ENCODE measurements around the gene TIPRL.
A peak's percentile ranks its signal among the peaks of the same experiment; 100 is the strongest.

The TIPRL gene

GRCh38 chr1:168223681-168224540, 45.1 kb downstream of the TIPRL start:
- Histone ChIP-seq H3K18ac (ENCODE audit: low read length) (no peak overlapping the region), H3K4ac (ENCODE audit: low read length) (no peak overlapping the region), H3K4me1 (ENCODE audit: control insufficient read depth in 2 of 2, insufficient read depth in 1 of 2, low read depth in 1 of 2, low read length in 2 of 2) (peaks cover 6 to 7% of the 10 kb centered on the region in 2 donors), H3K36me3 (replicated peaks in 1 of 2; ENCODE audit: control insufficient read depth in 2 of 2, insufficient read depth in 2 of 2, low read length in 2 of 2) (peaks cover 0 to under 1% of the 10 kb centered on the region in 2 donors), H3K79me1 (ENCODE audit: low read depth, low read length) (peaks cover 4% of the 10 kb centered on the region), H3K9me3 (replicated peaks in 1 of 2; ENCODE audit: control insufficient read depth in 2 of 2, insufficient read depth in 1 of 2, low read depth in 1 of 2, low read length in 2 of 2) (peaks cover 8 to 10% of the 10 kb centered on the region in 2 donors), H4K8ac (ENCODE audit: low read depth, low read length) (no peak overlapping the region), H3K23ac (ENCODE audit: low read depth, low read length, poor library complexity) (no peak overlapping the region), H4K91ac (ENCODE audit: low read depth, low read length, poor library complexity) (no peak overlapping the region), H2AFZ (ENCODE audit: low read length) (no peak overlapping the region), H2BK15ac (ENCODE audit: low read length) (no peak overlapping the region), H3K27ac (replicated peaks; ENCODE audit: low read length) (no peak overlapping the region), H3K4me3 (ENCODE audit: low read length in 2 of 2) (no peak overlapping the region), H2BK12ac (ENCODE audit: low read length) (no peak overlapping the region), H2BK5ac (ENCODE audit: low read length) (no peak overlapping the region), H3K9ac (ENCODE audit: low read depth, low read length, poor library complexity) (no peak overlapping the region), H2AK5ac (ENCODE audit: low read depth, low read length) (no peak overlapping the region), H2BK120ac (ENCODE audit: low read depth, low read length) (no peak overlapping the region), H3K14ac (ENCODE audit: low read length) (no peak overlapping the region), H3K27me3 (ENCODE audit: control insufficient read depth in 3 of 3, insufficient read depth in 3 of 3, low read depth in 1 of 3, low read length in 3 of 3) (no peaks in the 10 kb centered on the region), H3K4me2 (ENCODE audit: insufficient read depth, low read length, poor library complexity, severe bottlenecking) (no peak overlapping the region)
- no peak for DNase-seq (ENCODE audit: low spot score)

GRCh38 chr1:168224991-168225390, 46.2 kb downstream of the TIPRL start:
- Histone ChIP-seq H3K4me2 (ENCODE audit: insufficient read depth, low read length, poor library complexity, severe bottlenecking) (no peak overlapping the region), H3K27ac (replicated peaks; ENCODE audit: low read length) (no peak overlapping the region), H3K18ac (ENCODE audit: low read length) (no peak overlapping the region), H2BK12ac (ENCODE audit: low read length) (no peak overlapping the region), H2BK15ac (ENCODE audit: low read length) (no peak overlapping the region), H2BK120ac (ENCODE audit: low read depth, low read length) (no peak overlapping the region), H3K14ac (ENCODE audit: low read length) (no peak overlapping the region), H4K91ac (ENCODE audit: low read depth, low read length, poor library complexity) (no peak overlapping the region), H2AFZ (ENCODE audit: low read length) (peak overlapping the region; percentile 98), H3K36me3 (replicated peaks in 1 of 2; ENCODE audit: control insufficient read depth in 2 of 2, insufficient read depth in 2 of 2, low read length in 2 of 2) (peaks cover 0 to 11% of the 10 kb centered on the region in 2 donors), H4K8ac (ENCODE audit: low read depth, low read length) (no peak overlapping the region), H3K4me3 (ENCODE audit: low read length in 2 of 2) (peak overlapping the region in 1 of 2 donors; percentile 95), H3K23ac (ENCODE audit: low read depth, low read length, poor library complexity) (no peak overlapping the region), H2BK5ac (ENCODE audit: low read length) (no peak overlapping the region), H3K9me3 (replicated peaks in 1 of 2; ENCODE audit: control insufficient read depth in 2 of 2, insufficient read depth in 1 of 2, low read depth in 1 of 2, low read length in 2 of 2) (peaks cover 8 to 10% of the 10 kb centered on the region in 2 donors), H3K4me1 (ENCODE audit: control insufficient read depth in 2 of 2, insufficient read depth in 1 of 2, low read depth in 1 of 2, low read length in 2 of 2) (peaks cover 6 to 7% of the 10 kb centered on the region in 2 donors), H2AK5ac (ENCODE audit: low read depth, low read length) (no peak overlapping the region), H3K4ac (ENCODE audit: low read length) (no peak overlapping the region), H3K79me1 (ENCODE audit: low read depth, low read length) (peaks cover 4% of the 10 kb centered on the region), H3K27me3 (ENCODE audit: control insufficient read depth in 3 of 3, insufficient read depth in 3 of 3, low read depth in 1 of 3, low read length in 3 of 3) (no peaks in the 10 kb centered on the region), H3K9ac (ENCODE audit: low read depth, low read length, poor library complexity) (no peak overlapping the region)
- no CpG with 5 or more reads among the region's 3 CpGs for WGBS, 2 donors (ENCODE audit: extremely low coverage in 2 of 2, insufficient read length in 2 of 2, insufficient replicate concordance in 1 of 2)
- no peak for DNase-seq (ENCODE audit: low spot score)

GRCh38 chr1:168225476-168226190, 46.9 kb downstream of the TIPRL start, which contains the start of gene SFT2D2:
SFT2D2 (plus strand) TSS chr1:168226004; CDS start chr1:168226080, 76 bp downstream.
- H2BK5ac ChIP-seq (ENCODE audit: low read length): peak within 1 kb of the TSS; percentile 31
- peak; percentile 59 for DNase-seq (ENCODE audit: low spot score)
- H3K79me1 ChIP-seq (ENCODE audit: low read depth, low read length): peaks cover 4% of the 10 kb centered on the region
- peak within 1 kb of the TSS; percentile 76 for H3K27ac ChIP-seq (replicated peaks; ENCODE audit: low read length)
- peak within 1 kb of the TSS; percentile 98 for H2AFZ ChIP-seq (ENCODE audit: low read length)
- H4K91ac ChIP-seq (ENCODE audit: low read depth, low read length, poor library complexity): no peak within 1 kb of the TSS
- H2BK12ac ChIP-seq (ENCODE audit: low read length): no peak within 1 kb of the TSS
- peak within 1 kb of the TSS; percentile 87 for H3K23ac ChIP-seq (ENCODE audit: low read depth, low read length, poor library complexity)
- peak within 1 kb of the TSS; percentile 33 for H2BK15ac ChIP-seq (ENCODE audit: low read length)
- H3K27me3 ChIP-seq (ENCODE audit: control insufficient read depth in 3 of 3, insufficient read depth in 3 of 3, low read depth in 1 of 3, low read length in 3 of 3): no peaks in the 10 kb centered on the region
- H3K4ac ChIP-seq (ENCODE audit: low read length): no peak within 1 kb of the TSS
- H2BK120ac ChIP-seq (ENCODE audit: low read depth, low read length): no peak within 1 kb of the TSS
- H2AK5ac ChIP-seq (ENCODE audit: low read depth, low read length): no peak within 1 kb of the TSS
- H4K8ac ChIP-seq (ENCODE audit: low read depth, low read length): no peak within 1 kb of the TSS
- WGBS, 2 donors (ENCODE audit: extremely low coverage in 2 of 2, insufficient read length in 2 of 2, insufficient replicate concordance in 1 of 2): no CpG with 5 or more reads among the region's 58 CpGs
- H3K4me1 ChIP-seq (ENCODE audit: control insufficient read depth in 2 of 2, insufficient read depth in 1 of 2, low read depth in 1 of 2, low read length in 2 of 2): peaks cover 6 to 7% of the 10 kb centered on the region in 2 donors
- peak within 1 kb of the TSS; percentile 77 for H3K4me2 ChIP-seq (ENCODE audit: insufficient read depth, low read length, poor library complexity, severe bottlenecking)
- H3K9me3 ChIP-seq (replicated peaks in 1 of 2; ENCODE audit: control insufficient read depth in 2 of 2, insufficient read depth in 1 of 2, low read depth in 1 of 2, low read length in 2 of 2): peaks cover 8 to 10% of the 10 kb centered on the region in 2 donors
- H3K9ac ChIP-seq (ENCODE audit: low read depth, low read length, poor library complexity): peak within 1 kb of the TSS; percentile 91
- peak within 1 kb of the TSS; percentile 98 for H3K18ac ChIP-seq (ENCODE audit: low read length)
- peaks cover 0 to 16% of the 10 kb centered on the region in 2 donors for H3K36me3 ChIP-seq (replicated peaks in 1 of 2; ENCODE audit: control insufficient read depth in 2 of 2, insufficient read depth in 2 of 2, low read length in 2 of 2)
- peak within 1 kb of the TSS; percentile 61 for H3K14ac ChIP-seq (ENCODE audit: low read length)
- peak within 1 kb of the TSS; percentile 85 to 95 for H3K4me3 ChIP-seq (ENCODE audit: low read length in 2 of 2)

- Histone ChIP-seq H2BK5ac (ENCODE audit: low read length) (no peak overlapping the region), H2AFZ (ENCODE audit: low read length) (no peak overlapping the region), H2AK5ac (ENCODE audit: low read depth, low read length) (no peak overlapping the region), H3K9me3 (replicated peaks in 1 of 2; ENCODE audit: control insufficient read depth in 2 of 2, insufficient read depth in 1 of 2, low read depth in 1 of 2, low read length in 2 of 2) (peaks cover 8 to 10% of the 10 kb centered on the region in 2 donors), H3K4ac (ENCODE audit: low read length) (no peak overlapping the region), H3K23ac (ENCODE audit: low read depth, low read length, poor library complexity) (no peak overlapping the region), H4K91ac (ENCODE audit: low read depth, low read length, poor library complexity) (no peak overlapping the region), H3K18ac (ENCODE audit: low read length) (no peak overlapping the region), H3K4me3 (ENCODE audit: low read length in 2 of 2) (no peak overlapping the region), H2BK120ac (ENCODE audit: low read depth, low read length) (no peak overlapping the region), H3K27me3 (ENCODE audit: control insufficient read depth in 3 of 3, insufficient read depth in 3 of 3, low read depth in 1 of 3, low read length in 3 of 3) (no peaks in the 10 kb centered on the region), H2BK12ac (ENCODE audit: low read length) (no peak overlapping the region), H3K79me1 (ENCODE audit: low read depth, low read length) (peaks cover 4% of the 10 kb centered on the region), H3K27ac (replicated peaks; ENCODE audit: low read length) (no peak overlapping the region), H3K14ac (ENCODE audit: low read length) (no peak overlapping the region), H3K9ac (ENCODE audit: low read depth, low read length, poor library complexity) (no peak overlapping the region), H3K36me3 (replicated peaks in 1 of 2; ENCODE audit: control insufficient read depth in 2 of 2, insufficient read depth in 2 of 2, low read length in 2 of 2) (peaks cover 2 to 36% of the 10 kb centered on the region in 2 donors), H3K4me2 (ENCODE audit: insufficient read depth, low read length, poor library complexity, severe bottlenecking) (no peak overlapping the region), H3K4me1 (ENCODE audit: control insufficient read depth in 2 of 2, insufficient read depth in 1 of 2, low read depth in 1 of 2, low read length in 2 of 2) (peaks cover 6 to 7% of the 10 kb centered on the region in 2 donors), H4K8ac (ENCODE audit: low read depth, low read length) (no peak overlapping the region), H2BK15ac (ENCODE audit: low read length) (no peak overlapping the region)
- DNase-seq (ENCODE audit: low spot score): no peak
- no CpG with 5 or more reads among the region's 7 CpGs for WGBS, 2 donors (ENCODE audit: extremely low coverage in 2 of 2, insufficient read length in 2 of 2, insufficient replicate concordance in 1 of 2)
Measured at GRCh38 chr1:168227620-168228019, 48.9 kb downstream of the TIPRL start.

Measured in neuronal stem cell (in vitro differentiated cells).